ENCODE measurements around the gene PFDN1. TPM values are rescaled to one million over a fixed set of nuclear protein-coding genes. Genes with fewer than 3 reads are reported as not detected.
A peak's percentile ranks its signal among the peaks of the same experiment; 100 is the strongest.

PFDN1 gene
- total RNA-seq, 1 donor from 2014 or later = 34.4 TPM

- Histone ChIP-seq H3K9me3 (ENCODE audit: control insufficient read depth in 3 of 3, low read length in 3 of 3) (no peaks in the 10 kb centered on the region), H3K9ac (ENCODE audit: low read depth in 1 of 3, low read length in 3 of 3) (no peak overlapping the region), H3K27me3 (ENCODE audit: control insufficient read depth in 3 of 3, insufficient read depth in 3 of 3, low read length in 3 of 3) (no peaks in the 10 kb centered on the region), H3K27ac (ENCODE audit: low read depth, low read length) (peak overlapping the region; percentile 95), H3K4me1 (ENCODE audit: control insufficient read depth in 3 of 3, insufficient read depth in 3 of 3, low read length in 3 of 3) (peaks cover 69 to 76% (median 75%) of the 10 kb centered on the region in 3 donors), H3K36me3 (ENCODE audit: control insufficient read depth in 3 of 3, insufficient read depth in 3 of 3, low read length in 3 of 3) (no peaks in the 10 kb centered on the region), H3K4me3 (ENCODE audit: low read length in 3 of 3) (no peak overlapping the region)
Measured at GRCh38 chr5:140224658-140225057, 78.2 kb downstream of the PFDN1 start.

GRCh38 chr5:140223567-140223966 is 79.3 kb downstream of the PFDN1 start:
- Histone ChIP-seq H3K27me3 (ENCODE audit: control insufficient read depth in 3 of 3, insufficient read depth in 3 of 3, low read length in 3 of 3) (no peaks in the 10 kb centered on the region), H3K9me3 (ENCODE audit: control insufficient read depth in 3 of 3, low read length in 3 of 3) (no peaks in the 10 kb centered on the region), H3K9ac (ENCODE audit: low read depth in 1 of 3, low read length in 3 of 3) (peak overlapping the region in 2 of 3 donors; percentile 48 to 63), H3K4me1 (ENCODE audit: control insufficient read depth in 3 of 3, insufficient read depth in 3 of 3, low read length in 3 of 3) (peaks cover 76 to 83% (median 79%) of the 10 kb centered on the region in 3 donors), H3K36me3 (ENCODE audit: control insufficient read depth in 3 of 3, insufficient read depth in 3 of 3, low read length in 3 of 3) (no peaks in the 10 kb centered on the region), H3K4me3 (ENCODE audit: low read length in 3 of 3) (peak overlapping the region in 1 of 3 donors; percentile 52), H3K27ac (ENCODE audit: low read depth, low read length) (peak overlapping the region; percentile 95)

- no peak overlapping the region for H3K9ac ChIP-seq (ENCODE audit: low read depth in 1 of 3, low read length in 3 of 3)
- H3K4me3 ChIP-seq (ENCODE audit: low read length in 3 of 3) = peak overlapping the region in 2 of 3 donors; percentile 22 to 46
- H3K4me1 ChIP-seq (ENCODE audit: control insufficient read depth in 3 of 3, insufficient read depth in 3 of 3, low read length in 3 of 3) = peaks cover 72 to 83% (median 83%) of the 10 kb centered on the region in 3 donors
- no peaks in the 10 kb centered on the region for H3K27me3 ChIP-seq (ENCODE audit: control insufficient read depth in 3 of 3, insufficient read depth in 3 of 3, low read length in 3 of 3)
- H3K27ac ChIP-seq (ENCODE audit: low read depth, low read length) = peak overlapping the region; percentile 95
- no peaks in the 10 kb centered on the region for H3K9me3 ChIP-seq (ENCODE audit: control insufficient read depth in 3 of 3, low read length in 3 of 3)
- no peaks in the 10 kb centered on the region for H3K36me3 ChIP-seq (ENCODE audit: control insufficient read depth in 3 of 3, insufficient read depth in 3 of 3, low read length in 3 of 3)
Measured at GRCh38 chr5:140222416-140222815, 80.5 kb downstream of the PFDN1 start.

- H3K4me3 ChIP-seq (ENCODE audit: low read length in 3 of 3) = peak overlapping the region in 2 of 3 donors; percentile 22 to 46
- H3K36me3 ChIP-seq (ENCODE audit: control insufficient read depth in 3 of 3, insufficient read depth in 3 of 3, low read length in 3 of 3) = no peaks in the 10 kb centered on the region
- H3K27me3 ChIP-seq (ENCODE audit: control insufficient read depth in 3 of 3, insufficient read depth in 3 of 3, low read length in 3 of 3) = no peaks in the 10 kb centered on the region
- H3K27ac ChIP-seq (ENCODE audit: low read depth, low read length) = peak overlapping the region; percentile 95
- peak overlapping the region; percentile 17 to 64 (median 59) for H3K9ac ChIP-seq (ENCODE audit: low read depth in 1 of 3, low read length in 3 of 3)
- no peaks in the 10 kb centered on the region for H3K9me3 ChIP-seq (ENCODE audit: control insufficient read depth in 3 of 3, low read length in 3 of 3)
- peaks cover 65 to 81% (median 80%) of the 10 kb centered on the region in 3 donors for H3K4me1 ChIP-seq (ENCODE audit: control insufficient read depth in 3 of 3, insufficient read depth in 3 of 3, low read length in 3 of 3)
Measured at GRCh38 chr5:140221697-140222223, 81.1 kb downstream of the PFDN1 start.

- peak overlapping the region in 1 of 3 donors; percentile 58 for H3K9ac ChIP-seq (ENCODE audit: low read depth in 1 of 3, low read length in 3 of 3)
- no peaks in the 10 kb centered on the region for H3K36me3 ChIP-seq (ENCODE audit: control insufficient read depth in 3 of 3, insufficient read depth in 3 of 3, low read length in 3 of 3)
- H3K27ac ChIP-seq (ENCODE audit: low read depth, low read length) = peak overlapping the region; percentile 95
- no peaks in the 10 kb centered on the region for H3K9me3 ChIP-seq (ENCODE audit: control insufficient read depth in 3 of 3, low read length in 3 of 3)
- no peaks in the 10 kb centered on the region for H3K27me3 ChIP-seq (ENCODE audit: control insufficient read depth in 3 of 3, insufficient read depth in 3 of 3, low read length in 3 of 3)
- H3K4me1 ChIP-seq (ENCODE audit: control insufficient read depth in 3 of 3, insufficient read depth in 3 of 3, low read length in 3 of 3) = peaks cover 68 to 87% (median 85%) of the 10 kb centered on the region in 3 donors
- H3K4me3 ChIP-seq (ENCODE audit: low read length in 3 of 3) = no peak overlapping the region
Measured at GRCh38 chr5:140220698-140221064, 82.2 kb downstream of the PFDN1 start.

GRCh38 chr5:140220032-140220697 is 82.7 kb downstream of the PFDN1 start:
- Histone ChIP-seq H3K9me3 (ENCODE audit: control insufficient read depth in 3 of 3, low read length in 3 of 3) (no peaks in the 10 kb centered on the region), H3K27ac (ENCODE audit: low read depth, low read length) (peak overlapping the region; percentile 95), H3K27me3 (ENCODE audit: control insufficient read depth in 3 of 3, insufficient read depth in 3 of 3, low read length in 3 of 3) (no peaks in the 10 kb centered on the region), H3K36me3 (ENCODE audit: control insufficient read depth in 3 of 3, insufficient read depth in 3 of 3, low read length in 3 of 3) (no peaks in the 10 kb centered on the region), H3K9ac (ENCODE audit: low read depth in 1 of 3, low read length in 3 of 3) (peak overlapping the region in 2 of 3 donors; percentile 35 to 58), H3K4me3 (ENCODE audit: low read length in 3 of 3) (no peak overlapping the region), H3K4me1 (ENCODE audit: control insufficient read depth in 3 of 3, insufficient read depth in 3 of 3, low read length in 3 of 3) (peaks cover 66 to 87% (median 85%) of the 10 kb centered on the region in 3 donors)

- Histone ChIP-seq H3K4me1 (ENCODE audit: control insufficient read depth in 3 of 3, insufficient read depth in 3 of 3, low read length in 3 of 3) (peaks cover 72 to 91% (median 88%) of the 10 kb centered on the region in 3 donors), H3K27ac (ENCODE audit: low read depth, low read length) (peak overlapping the region; percentile 95), H3K9me3 (ENCODE audit: control insufficient read depth in 3 of 3, low read length in 3 of 3) (no peaks in the 10 kb centered on the region), H3K4me3 (ENCODE audit: low read length in 3 of 3) (no peak overlapping the region), H3K36me3 (ENCODE audit: control insufficient read depth in 3 of 3, insufficient read depth in 3 of 3, low read length in 3 of 3) (no peaks in the 10 kb centered on the region), H3K9ac (ENCODE audit: low read depth in 1 of 3, low read length in 3 of 3) (peak overlapping the region; percentile 36 to 58 (median 47)), H3K27me3 (ENCODE audit: control insufficient read depth in 3 of 3, insufficient read depth in 3 of 3, low read length in 3 of 3) (no peaks in the 10 kb centered on the region)
Measured at GRCh38 chr5:140219068-140219991, 83.6 kb downstream of the PFDN1 start.

- no peak overlapping the region for H3K9ac ChIP-seq (ENCODE audit: low read depth in 1 of 3, low read length in 3 of 3)
- H3K27me3 ChIP-seq (ENCODE audit: control insufficient read depth in 3 of 3, insufficient read depth in 3 of 3, low read length in 3 of 3) = no peaks in the 10 kb centered on the region
- no peaks in the 10 kb centered on the region for H3K9me3 ChIP-seq (ENCODE audit: control insufficient read depth in 3 of 3, low read length in 3 of 3)
- no peaks in the 10 kb centered on the region for H3K36me3 ChIP-seq (ENCODE audit: control insufficient read depth in 3 of 3, insufficient read depth in 3 of 3, low read length in 3 of 3)
- no peak overlapping the region for H3K4me3 ChIP-seq (ENCODE audit: low read length in 3 of 3)
- H3K4me1 ChIP-seq (ENCODE audit: control insufficient read depth in 3 of 3, insufficient read depth in 3 of 3, low read length in 3 of 3) = peaks cover 64 to 85% (median 82%) of the 10 kb centered on the region in 3 donors
- H3K27ac ChIP-seq (ENCODE audit: low read depth, low read length) = peak overlapping the region; percentile 41
Measured at GRCh38 chr5:140217299-140218026, 85.4 kb downstream of the PFDN1 start.

GRCh38 chr5:140216478-140217074 is 86.3 kb downstream of the PFDN1 start:
- no peaks in the 10 kb centered on the region for H3K36me3 ChIP-seq (ENCODE audit: control insufficient read depth in 3 of 3, insufficient read depth in 3 of 3, low read length in 3 of 3)
- H3K27ac ChIP-seq (ENCODE audit: low read depth, low read length) = peak overlapping the region; percentile 41
- H3K9me3 ChIP-seq (ENCODE audit: control insufficient read depth in 3 of 3, low read length in 3 of 3) = no peaks in the 10 kb centered on the region
- no peaks in the 10 kb centered on the region for H3K27me3 ChIP-seq (ENCODE audit: control insufficient read depth in 3 of 3, insufficient read depth in 3 of 3, low read length in 3 of 3)
- no peak overlapping the region for H3K4me3 ChIP-seq (ENCODE audit: low read length in 3 of 3)
- peaks cover 57 to 78% (median 77%) of the 10 kb centered on the region in 3 donors for H3K4me1 ChIP-seq (ENCODE audit: control insufficient read depth in 3 of 3, insufficient read depth in 3 of 3, low read length in 3 of 3)
- H3K9ac ChIP-seq (ENCODE audit: low read depth in 1 of 3, low read length in 3 of 3) = peak overlapping the region in 1 of 3 donors; percentile 46
